ENCODE data around the gene CCDC40.

The CCDC40 gene

DNA sequence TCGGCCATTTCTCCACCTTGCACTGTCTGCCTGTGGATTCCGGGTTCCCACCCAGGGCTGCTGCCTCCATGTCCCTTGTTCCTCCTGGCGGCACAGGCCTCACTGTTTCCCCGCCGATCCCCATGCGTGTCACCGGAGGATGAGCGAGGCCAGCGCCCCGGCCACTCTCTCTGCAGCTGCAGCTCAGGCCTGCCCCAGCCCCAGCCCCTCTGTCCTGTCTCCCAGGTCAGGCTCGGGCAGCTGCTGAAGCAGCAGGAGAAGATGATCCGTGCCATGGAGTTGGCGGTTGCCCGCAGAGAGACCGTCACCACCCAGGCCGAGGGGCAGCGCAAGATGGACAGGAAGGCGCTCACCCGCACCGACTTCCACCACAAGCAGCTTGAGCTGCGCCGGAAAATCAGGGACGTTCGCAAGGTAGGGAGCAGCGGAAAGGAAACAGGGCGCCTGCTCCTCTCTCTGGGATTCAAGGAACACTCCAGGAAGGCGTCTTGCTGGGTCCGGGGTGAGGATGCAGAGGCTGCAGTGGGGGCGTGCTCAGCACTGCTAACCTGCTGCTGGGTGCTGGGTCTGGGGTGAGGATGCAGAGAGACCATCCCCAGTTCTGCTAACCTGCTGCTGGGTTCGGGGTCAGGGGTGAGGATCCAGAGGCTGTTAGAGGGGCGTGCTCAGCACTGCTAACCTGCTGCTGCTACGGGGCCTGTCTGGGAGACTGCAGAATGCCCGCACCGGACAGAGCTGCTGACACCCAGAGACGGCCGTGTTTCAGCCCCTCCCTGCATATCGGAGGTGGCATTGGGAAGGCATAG lies 58.8 kb downstream of the CCDC40 start:
- DNase-seq (ENCODE audit: low read depth, low spot score) = no peak
- H3K4me3 ChIP-seq (ENCODE audit: low read length) = no peak overlapping the region

DNA sequence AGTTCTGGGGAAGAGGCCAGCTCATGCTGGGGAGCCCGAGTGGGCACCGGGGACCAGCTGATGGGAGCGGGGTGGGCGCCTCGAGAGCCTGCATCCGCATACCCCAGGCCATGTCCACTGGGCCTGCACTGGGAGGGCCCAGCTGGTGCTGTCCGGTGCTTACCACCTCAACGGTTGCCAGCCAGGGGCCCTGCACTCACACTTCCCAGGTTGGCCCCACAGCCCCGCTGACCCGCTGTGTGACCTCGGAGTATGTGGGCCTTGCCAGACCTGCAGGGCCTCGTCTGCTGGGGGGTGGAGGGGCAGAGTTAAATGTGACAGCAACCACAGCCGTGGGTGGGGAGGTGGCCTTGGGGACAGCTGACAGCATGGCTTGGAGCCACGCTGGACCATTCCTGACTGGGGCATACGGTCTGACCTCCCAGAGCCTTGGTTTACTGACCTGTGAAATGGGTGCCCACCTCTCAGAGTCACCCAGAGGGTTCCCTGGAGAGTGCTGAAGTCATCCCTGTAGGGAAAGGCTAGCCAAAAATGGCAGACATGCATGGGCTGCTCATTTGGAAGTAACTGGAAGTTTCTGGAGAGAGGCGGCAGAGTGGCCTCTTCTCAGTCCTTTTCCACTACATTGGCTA lies 59.5 kb downstream of the CCDC40 start:
- no peak for DNase-seq (ENCODE audit: low read depth, low spot score)
- H3K4me3 ChIP-seq (ENCODE audit: low read length) = no peak overlapping the region

- DNase-seq (ENCODE audit: low read depth, low spot score) = no peak
- H3K4me3 ChIP-seq (ENCODE audit: low read length) = no peak overlapping the region
Measured at GRCh38 chr17:80096561-80097021, 60.1 kb downstream of the CCDC40 start.

- no peak for DNase-seq (ENCODE audit: low read depth, low spot score)
- no peak overlapping the region for H3K4me3 ChIP-seq (ENCODE audit: low read length)
Measured at GRCh38 chr17:80097127-80097621, 60.7 kb downstream of the CCDC40 start.

GRCh38 chr17:80097844-80098691 lies 61.6 kb downstream of the CCDC40 start:
- no peak overlapping the region for H3K4me3 ChIP-seq (ENCODE audit: low read length)
- no peak for DNase-seq (ENCODE audit: low read depth, low spot score)

DNA sequence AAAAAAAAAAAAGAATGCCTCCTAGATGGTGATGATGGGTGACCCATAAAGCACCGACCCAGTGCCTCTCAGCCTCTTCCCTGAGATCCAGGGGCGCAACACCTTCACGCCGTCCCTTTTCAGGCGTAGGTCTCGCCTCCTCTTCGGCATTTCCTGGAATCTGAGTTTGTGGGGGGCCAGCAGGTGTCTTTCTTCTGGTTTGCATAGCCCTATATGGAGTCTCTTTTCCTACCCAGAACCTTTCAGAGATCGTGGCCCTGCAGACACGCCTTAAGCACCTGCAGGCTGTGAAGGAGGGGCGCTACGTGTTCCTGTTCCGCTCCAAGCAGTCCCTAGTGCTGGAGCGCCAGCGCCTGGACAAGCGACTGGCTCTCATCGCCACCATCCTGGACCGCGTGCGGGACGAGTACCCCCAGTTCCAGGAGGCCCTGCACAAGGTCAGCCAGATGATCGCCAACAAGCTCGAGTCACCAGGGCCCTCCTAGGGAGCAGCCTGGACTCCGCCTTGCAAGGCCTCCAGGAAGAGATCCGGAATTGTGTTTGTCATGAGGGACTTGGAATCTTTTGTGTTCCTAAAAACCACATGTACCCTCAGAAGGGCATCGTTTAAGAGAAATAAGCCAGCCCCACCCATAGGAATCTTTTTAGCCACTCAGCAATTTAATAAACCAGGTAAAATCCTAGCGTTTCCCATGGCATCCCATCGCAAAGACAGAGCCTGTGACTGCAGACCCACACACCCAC lies 63.0 kb downstream of the CCDC40 start:
- no peak for DNase-seq (ENCODE audit: low read depth, low spot score)

DNA sequence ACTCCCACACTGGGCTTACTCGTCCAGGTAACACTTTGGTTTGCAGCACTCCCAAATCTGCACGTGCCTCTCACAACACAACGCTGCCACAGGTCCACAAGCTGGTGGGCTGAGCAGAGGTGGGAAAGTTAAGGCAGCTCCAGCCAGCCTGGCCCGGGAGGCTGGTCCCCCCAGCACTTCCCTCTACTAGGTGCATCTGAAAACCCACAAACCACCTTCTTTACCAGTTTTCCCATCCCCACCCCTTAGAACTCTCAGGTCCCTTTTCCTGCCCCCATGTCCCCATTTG lies 63.5 kb downstream of the CCDC40 start:
- no peak for DNase-seq (ENCODE audit: low read depth, low spot score)
- H3K4me3 ChIP-seq (ENCODE audit: low read length) = no peak overlapping the region

More for the DNA sequence above, 63.0 kb downstream of the CCDC40 start:
- no peak overlapping the region for H3K4me3 ChIP-seq (ENCODE audit: low read length)

DNA sequence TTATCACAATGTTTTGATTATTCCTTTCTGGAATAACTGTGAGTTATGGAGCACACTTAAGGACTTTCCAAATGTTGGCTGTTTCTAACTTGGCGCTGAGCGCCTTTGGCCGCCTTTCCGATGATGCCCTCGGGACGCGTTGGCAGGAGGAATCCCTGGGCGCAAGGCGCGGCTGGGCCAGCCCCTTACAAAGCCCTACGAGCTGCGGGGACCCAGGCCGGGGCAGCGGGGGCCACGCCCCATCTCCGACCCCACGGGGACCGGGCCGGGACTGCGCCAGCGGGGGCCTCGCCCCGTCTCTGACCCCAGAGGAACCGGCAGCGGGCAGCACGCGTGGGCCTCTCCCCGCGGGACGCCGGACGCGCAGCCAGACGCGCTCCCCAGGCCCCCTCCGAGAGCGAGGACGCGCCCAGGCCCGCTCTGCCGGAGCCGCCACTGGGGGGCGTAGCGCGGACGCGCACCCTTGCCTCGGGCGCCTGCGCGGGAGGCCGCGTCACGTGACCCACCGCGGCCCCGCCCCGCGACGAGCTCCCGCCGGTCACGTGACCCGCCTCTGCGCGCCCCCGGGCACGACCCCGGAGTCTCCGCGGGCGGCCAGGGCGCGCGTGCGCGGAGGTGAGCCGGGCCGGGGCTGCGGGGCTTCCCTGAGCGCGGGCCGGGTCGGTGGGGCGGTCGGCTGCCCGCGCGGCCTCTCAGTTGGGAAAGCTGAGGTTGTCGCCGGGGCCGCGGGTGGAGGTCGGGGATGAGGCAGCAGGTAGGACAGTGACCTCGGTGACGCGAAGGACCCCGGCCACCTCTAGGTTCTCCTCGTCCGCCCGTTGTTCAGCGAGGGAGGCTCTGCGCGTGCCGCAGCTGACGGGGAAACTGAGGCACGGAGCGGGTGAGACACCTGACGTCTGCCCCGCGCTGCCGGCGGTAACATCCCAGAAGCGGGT lies 64.8 kb downstream of the CCDC40 start, which contains the start of gene GAA:
Gene GAA, plus strand, starts transcription at position 571 of the 935 bp plus-strand sequence. CDS start 3,006 bp downstream, outside the sequence.
- peak; percentile 69 for DNase-seq (ENCODE audit: low read depth, low spot score)

DNA sequence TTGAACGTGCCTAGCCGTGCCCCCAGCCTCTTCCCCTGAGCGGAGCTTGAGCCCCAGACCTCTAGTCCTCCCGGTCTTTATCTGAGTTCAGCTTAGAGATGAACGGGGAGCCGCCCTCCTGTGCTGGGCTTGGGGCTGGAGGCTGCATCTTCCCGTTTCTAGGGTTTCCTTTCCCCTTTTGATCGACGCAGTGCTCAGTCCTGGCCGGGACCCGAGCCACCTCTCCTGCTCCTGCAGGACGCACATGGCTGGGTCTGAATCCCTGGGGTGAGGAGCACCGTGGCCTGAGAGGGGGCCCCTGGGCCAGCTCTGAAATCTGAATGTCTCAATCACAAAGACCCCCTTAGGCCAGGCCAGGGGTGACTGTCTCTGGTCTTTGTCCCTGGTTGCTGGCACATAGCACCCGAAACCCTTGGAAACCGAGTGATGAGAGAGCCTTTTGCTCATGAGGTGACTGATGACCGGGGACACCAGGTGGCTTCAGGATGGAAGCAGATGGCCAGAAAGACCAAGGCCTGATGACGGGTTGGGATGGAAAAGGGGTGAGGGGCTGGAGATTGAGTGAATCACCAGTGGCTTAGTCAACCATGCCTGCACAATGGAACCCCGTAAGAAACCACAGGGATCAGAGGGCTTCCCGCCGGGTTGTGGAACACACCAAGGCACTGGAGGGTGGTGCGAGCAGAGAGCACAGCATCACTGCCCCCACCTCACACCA lies 65.7 kb downstream of the CCDC40 start:
- peak overlapping the region; percentile 93 for H3K4me3 ChIP-seq (ENCODE audit: low read length)
- no peak for DNase-seq (ENCODE audit: low read depth, low spot score)

More for the DNA sequence above, 64.8 kb downstream of the CCDC40 start, which contains the start of gene GAA:
- peak within 1 kb of the TSS; percentile 93 for H3K4me3 ChIP-seq (ENCODE audit: low read length)

GRCh38 chr17:80102664-80103448 lies 66.4 kb downstream of the CCDC40 start:
- no peak for DNase-seq (ENCODE audit: low read depth, low spot score)
- peak overlapping the region; percentile 93; the same call in 1 of the 2 replicates for H3K4me3 ChIP-seq (ENCODE audit: low read length)

DNA sequence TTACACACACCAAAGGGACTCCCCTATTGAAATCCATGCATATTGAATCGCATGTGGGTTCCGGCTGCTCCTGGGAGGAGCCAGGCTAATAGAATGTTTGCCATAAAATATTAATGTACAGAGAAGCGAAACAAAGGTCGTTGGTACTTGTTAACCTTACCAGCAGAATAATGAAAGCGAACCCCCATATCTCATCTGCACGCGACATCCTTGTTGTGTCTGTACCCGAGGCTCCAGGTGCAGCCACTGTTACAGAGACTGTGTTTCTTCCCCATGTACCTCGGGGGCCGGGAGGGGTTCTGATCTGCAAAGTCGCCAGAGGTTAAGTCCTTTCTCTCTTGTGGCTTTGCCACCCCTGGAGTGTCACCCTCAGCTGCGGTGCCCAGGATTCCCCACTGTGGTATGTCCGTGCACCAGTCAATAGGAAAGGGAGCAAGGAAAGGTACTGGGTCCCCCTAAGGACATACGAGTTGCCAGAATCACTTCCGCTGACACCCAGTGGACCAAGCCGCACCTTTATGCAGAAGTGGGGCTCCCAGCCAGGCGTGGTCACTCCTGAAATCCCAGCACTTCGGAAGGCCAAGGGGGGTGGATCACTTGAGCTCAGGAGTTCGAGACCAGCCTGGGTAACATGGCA lies 67.1 kb downstream of the CCDC40 start:
- no peak overlapping the region for H3K4me3 ChIP-seq (ENCODE audit: low read length)
- no peak for DNase-seq (ENCODE audit: low read depth, low spot score)

GRCh38 chr17:80104321-80104955 lies 68.0 kb downstream of the CCDC40 start:
- H3K4me3 ChIP-seq (ENCODE audit: low read length) = no peak overlapping the region
- no peak for DNase-seq (ENCODE audit: low read depth, low spot score)

GRCh38 chr17:80104956-80105375 lies 68.5 kb downstream of the CCDC40 start:
- no peak overlapping the region for H3K4me3 ChIP-seq (ENCODE audit: low read length)
- DNase-seq (ENCODE audit: low read depth, low spot score) = no peak

DNA sequence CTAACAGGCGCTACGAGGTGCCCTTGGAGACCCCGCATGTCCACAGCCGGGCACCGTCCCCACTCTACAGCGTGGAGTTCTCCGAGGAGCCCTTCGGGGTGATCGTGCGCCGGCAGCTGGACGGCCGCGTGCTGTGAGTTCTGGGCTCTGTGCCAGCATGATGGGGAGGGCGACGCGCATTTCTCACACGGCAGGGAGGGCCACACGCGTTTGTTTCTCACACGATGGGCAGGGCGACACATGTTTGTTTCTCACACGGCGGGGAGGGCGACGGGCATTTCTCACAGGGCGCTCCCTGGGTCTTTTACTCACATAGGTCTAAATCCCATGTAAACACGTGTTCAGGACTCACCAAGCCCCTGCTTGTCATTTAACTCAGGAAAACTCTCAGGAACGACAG lies 69.3 kb downstream of the CCDC40 start:
- no peak overlapping the region for H3K4me3 ChIP-seq (ENCODE audit: low read length)
- DNase-seq (ENCODE audit: low read depth, low spot score) = no peak

GRCh38 chr17:80106176-80106575 lies 69.7 kb downstream of the CCDC40 start:
- no peak for DNase-seq (ENCODE audit: low read depth, low spot score)
- H3K4me3 ChIP-seq (ENCODE audit: low read length) = no peak overlapping the region

GRCh38 chr17:80106751-80107150 lies 70.3 kb downstream of the CCDC40 start:
- no peak overlapping the region for H3K4me3 ChIP-seq (ENCODE audit: low read length)
- no peak for DNase-seq (ENCODE audit: low read depth, low spot score)
